GM12878 (cell line): ENCODE data around the gene PPP1R13B. TPM values are rescaled to one million over a fixed set of nuclear protein-coding genes. Genes with fewer than 3 reads are reported as not detected.

Source experiments
- ATAC-seq: fragments of 200-7000 bp; cut with Tn5 transposase; 3 replicates; pipeline ENCODE4 v1.9.1; 2020; ENCODE audit warnings: mild to moderate bottlenecking, moderate library complexity
- BruUV-seq: library from RNA; stranded (reverse); fragments of 400-500 nt; replicated peaks from 2 replicates; lab custom pipeline; 2021; lab: Mats Ljungman, UMichigan
- CTCF ChIA-PET: fragments of 300-600 bp; sonication (Branson Sonifier 250); formaldehyde crosslinking; extraction: SDS; loops from one replicate; lab custom pipeline; 2021; ENCODE audit warnings: inconsistent platforms; lab: Yijun Ruan, JAX
- POLR2A ChIA-PET: fragments of 350-600 bp; formaldehyde crosslinking; extraction: SDS; loops from one replicate; lab custom pipeline; 2021; ENCODE audit warnings: inconsistent platforms; lab: Charles Lee
- RAD21 ChIA-PET: fragments of 300-600 bp; sonication (Branson Sonifier 250); formaldehyde crosslinking; loops from one replicate; lab custom pipeline; 2023; ENCODE audit warnings: antibody characterized with exemption; ENCODE audit not compliant: unreplicated experiment; lab: Charles Lee
- SMC1A ChIA-PET: fragments of 300-600 bp; sonication (Branson Sonifier 250); formaldehyde crosslinking; loops from one replicate; lab custom pipeline; 2023; ENCODE audit not compliant: unreplicated experiment, uncharacterized antibody; lab: Charles Lee
- DNase-seq: peaks from one replicate; pipeline ENCODE4 v3.0.0-alpha.2; 2011; ENCODE audit warnings: low read depth, low spot score
- FAIRE-seq: peaks from 3 replicates; lab custom pipeline; 2011; peaks lifted over from hg19 to GRCh38; lab: Jason Lieb, UNC
- H2AFZ ChIP-seq: 2 replicates; pipeline ENCODE4 v1.6.0; 2011; ENCODE audit warnings: low read depth, low read length, control low read depth; ENCODE audit not compliant: control insufficient read depth
- H3K27ac ChIP-seq: 2 replicates; pipeline ENCODE4 v1.5.1; 2011; ENCODE audit warnings: control low read depth; ENCODE audit not compliant: control insufficient read depth, insufficient read depth
- H3K27me3 ChIP-seq, 2 experiments: replicated peaks in 1 of 2; 2 replicates each; pipeline versions ENCODE4 v1.6.0 to v1.6.1; 2011; ENCODE audit warnings: low read length in 1 of 2; ENCODE audit not compliant: control insufficient read depth in 2 of 2, insufficient read depth in 2 of 2
- H3K36me3 ChIP-seq, 2 experiments: 2 replicates each; pipeline ENCODE4 v1.5.1; 2011; ENCODE audit warnings: low read length in 1 of 2; ENCODE audit not compliant: control insufficient read depth in 2 of 2, insufficient read depth in 2 of 2
- H3K4me1 ChIP-seq: 2 replicates; pipeline ENCODE4 v1.6.1; 2011; ENCODE audit warnings: mild to moderate bottlenecking, low read length, moderate library complexity, mixed read lengths; ENCODE audit not compliant: control insufficient read depth, insufficient read depth
- H3K4me2 ChIP-seq: 2 replicates; pipeline ENCODE4 v1.6.0; 2011; ENCODE audit warnings: control low read depth; ENCODE audit not compliant: control insufficient read depth, insufficient read depth
- H3K4me3 ChIP-seq: fragments of 200-600 bp; sonication (generic); 2 replicates; pipeline ENCODE4 v1.5.1; 2016
- H3K79me2 ChIP-seq: 2 replicates; pipeline ENCODE4 v1.6.0; 2011; ENCODE audit warnings: low read length; ENCODE audit not compliant: control insufficient read depth, insufficient read depth
- H3K9ac ChIP-seq: 2 replicates; pipeline ENCODE4 v1.8.0; 2011; ENCODE audit warnings: low read length, control low read depth, mixed read lengths; ENCODE audit not compliant: control insufficient read depth, insufficient read depth
- H3K9me3 ChIP-seq: replicated peaks from 3 replicates; pipeline ENCODE4 v1.5.1; 2011; ENCODE audit warnings: mild to moderate bottlenecking, low read length; ENCODE audit not compliant: control insufficient read depth, insufficient read depth
- H4K20me1 ChIP-seq: 2 replicates; pipeline ENCODE4 v1.6.0; 2011; ENCODE audit not compliant: control insufficient read depth, insufficient read depth
- CHD4 ChIP-seq: fragments of 200-600 bp; sonication (generic); IDR thresholded peaks from 2 replicates; pipeline ENCODE4 v1.6.1; 2016; ENCODE audit warnings: mild to moderate bottlenecking
- CREB1 ChIP-seq: IDR thresholded peaks from 2 replicates; pipeline ENCODE4 v1.6.1; 2012; ENCODE audit warnings: low read depth, mild to moderate bottlenecking, inconsistent platforms
- E2F8 ChIP-seq: fragments of 450-650 bp; IDR thresholded peaks from 2 replicates; pipeline ENCODE4 v1.6.1; 2018; ENCODE audit warnings: mild to moderate bottlenecking, low read depth, moderate library complexity; ENCODE audit not compliant: partially characterized antibody
- GATAD2B ChIP-seq: fragments of 450-650 bp; conservative IDR thresholded peaks from 2 replicates; pipeline ENCODE4 v1.6.1; 2017; ENCODE audit warnings: low read depth, mild to moderate bottlenecking, moderate library complexity
- IRF3 ChIP-seq: fragments of 450-650 bp; IDR thresholded peaks from 2 replicates; pipeline ENCODE4 v1.6.1; 2014; ENCODE audit warnings: mild to moderate bottlenecking
- LARP7 ChIP-seq: fragments of 450-650 bp; IDR thresholded peaks from 2 replicates; pipeline ENCODE4 v1.6.1; 2017; ENCODE audit warnings: mild to moderate bottlenecking
- SMC3 ChIP-seq: IDR thresholded peaks from 2 replicates; pipeline ENCODE4 v1.6.1; 2011; ENCODE audit warnings: low read length, improper control_type of control experiment, borderline replicate concordance
- SREBF1 ChIP-seq: IDR thresholded peaks from 2 replicates; pipeline ENCODE4 v1.6.1; 2012; ENCODE audit warnings: mild to moderate bottlenecking, low read length
- SUZ12 ChIP-seq: fragments of 200-600 bp; sonication (generic); IDR thresholded peaks from one replicate; pipeline ENCODE4 v1.6.1; 2018; ENCODE audit warnings: antibody characterized with exemption, mild to moderate bottlenecking; ENCODE audit not compliant: unreplicated experiment
- ZNF24 ChIP-seq: fragments of 450-650 bp; IDR thresholded peaks from 2 replicates; pipeline ENCODE4 v1.6.1; 2017; ENCODE audit warnings: antibody characterized with exemption, mild to moderate bottlenecking
- ZNF592 ChIP-seq: fragments of 450-650 bp; IDR thresholded peaks from 2 replicates; pipeline ENCODE4 v1.6.1; 2017; ENCODE audit warnings: mild to moderate bottlenecking, moderate library complexity
- WGBS: methylation state at CpG from one replicate; pipeline ENCODE4 v1.1.6; 2016; ENCODE audit warnings: low lambda C conversion rate; ENCODE audit not compliant: insufficient replicate concordance, insufficient coverage; ENCODE audit errors: missing lambda C conversion rate; 5-methylcytosine and 5-hydroxymethylcytosine counted together
- in situ Hi-C: fragments of 300-500 bp; cut with MboI; formaldehyde crosslinking; loops from 9 replicates; pipeline ENCODE4 v1.14.3; 2018; ENCODE audit warnings: mixed read lengths
- intact Hi-C: fragments of 100-400 bp; cut with micrococcal nuclease; formaldehyde crosslinking; loops from one replicate; pipeline ENCODE4 v1.14.2; 2022; ENCODE audit not compliant: unreplicated experiment
- polyA plus RNA-seq, 11 experiments: library from polyadenylated mRNA; depleted of rRNA in 4 of 11; unstranded in 6 of 11; stranded (reverse) in 5 of 11; fragments of >200 nt; fragmentation: Nextera tagmentation in 4 of 11; fragmentation: Illumina TruSeq in 1 of 11; extraction: Ambion mirVana in 4 of 11; extraction: Trizol in 1 of 11; gene quantifications; 1 replicate in 1 of 11; 2 replicates in 10 of 11; pipeline versions ENCODE4 v1.2.1 to v1.2.3, GENCODE V29; 2011 to 2016; ENCODE audit warnings: inconsistent platforms in 2 of 11, missing spikeins in 2 of 11, low read depth in 1 of 11
- total RNA-seq, 4 experiments: library from RNA; depleted of rRNA in 3 of 4; stranded (reverse); fragments of >200 nt in 3 of 4; fragmentation: Illumina TruSeq in 1 of 4; extraction: Trizol in 1 of 4; gene quantifications; 2 replicates each; pipeline versions ENCODE4 v1.2.1 to v1.2.3, GENCODE V29; 2013 to 2021

PPP1R13B gene
- total and polyA plus RNA-seq, 10 of the 15 experiments (the other 5 are each of a cell fraction or from before 2014, with no cell fraction given): 0.16 to 8.1 (median 3.2) TPM

- CTCF ChIA-PET: no interaction called here
Measured at GRCh38 chr14:103740991-103741689, 106.2 kb downstream of the PPP1R13B start.

More at GRCh38 chr14:103740991-103741689, 106.2 kb downstream of the PPP1R13B start:
- H3K27ac ChIP-seq: no peak overlapping the region
- TF ChIP-seq SREBF1: no peak
- TF ChIP-seq GATAD2B: no peak
- TF ChIP-seq ZNF592: no peak
- TF ChIP-seq E2F8: no peak
- TF ChIP-seq SUZ12: no peak
- TF ChIP-seq IRF3: no peak
- no peak for TF ChIP-seq SMC3
- TF ChIP-seq ZNF24: no peak
- no peak for TF ChIP-seq CHD4
- TF ChIP-seq CREB1: no peak
- TF ChIP-seq LARP7: no peak
- no TSS peak for BruUV-seq
- intact Hi-C loops: no loop called here
- no peaks in the 10 kb centered on the region for H3K9me3 ChIP-seq
- no peaks in the 10 kb centered on the region for H3K27me3 ChIP-seq
- FAIRE-seq (no peak), DNase-seq (no peak), ATAC-seq (no peak)
- ChIA-PET POLR2A (no interaction called here), RAD21 (interaction anchor here (1.7 kb wide), 1 partner anchor 222 kb away, joined by 4 read pairs; no protein-coding TSS in a partner anchor), SMC1A (interaction anchor here (0.8 kb wide), 2 partner anchors 13 to 23 kb away, joined by 3 to 4 read pairs; no protein-coding TSS in a partner anchor)
- H3K4me1 ChIP-seq: no peaks in the 10 kb centered on the region
- no peak overlapping the region for H3K4me2 ChIP-seq
- no peaks in the 10 kb centered on the region for H4K20me1 ChIP-seq
- in situ Hi-C loops: no loop called here
- no peaks in the 10 kb centered on the region; a peak in 2 of 4 replicates for H3K36me3 ChIP-seq
- 85% methylated on average over 14 of the region's 14 CpGs for WGBS
- no peak overlapping the region for H2AFZ ChIP-seq
- H3K4me3 ChIP-seq: no peak overlapping the region
- H3K79me2 ChIP-seq: no peaks in the 10 kb centered on the region
- H3K9ac ChIP-seq: no peak overlapping the region
